OCI-LY3 (cell line): ENCODE measurements around the gene HAUS3.

Source experiments
- H2AFZ ChIP-seq: fragments of 200-600, 300-600 bp; shearing (Covaris generic); 2 replicates; pipeline ENCODE4 v1.6.0; 2014; ENCODE audit warnings: antibody characterized with exemption, low read depth, low read length
- H3K27ac ChIP-seq: fragments of 200-600, 300-600 bp; sonication (generic); 2 replicates; pipeline ENCODE4 v1.5.1; 2014; ENCODE audit warnings: mild to moderate bottlenecking, low read length, moderate library complexity, mixed read lengths
- H3K27me3 ChIP-seq: fragments of 200-600, 300-600 bp; sonication (generic); 2 replicates; pipeline ENCODE4 v1.6.1; 2014; ENCODE audit warnings: low read depth, low read length, mixed read lengths
- H3K36me3 ChIP-seq: fragments of 200-600, 300-600 bp; sonication (generic); replicated peaks from 2 replicates; pipeline ENCODE3; 2014; ENCODE audit warnings: low read depth, low read length, mixed read lengths
- H3K4me1 ChIP-seq: fragments of 300-600, 200-600 bp; sonication (generic); 2 replicates; pipeline ENCODE4 v1.6.1; 2014; ENCODE audit warnings: low read length, mixed read lengths
- H3K4me2 ChIP-seq: fragments of 200-600, 300-600 bp; sonication (generic); 2 replicates; pipeline ENCODE4 v1.6.1; 2014; ENCODE audit warnings: low read length, mixed read lengths
- H3K4me3 ChIP-seq: fragments of 300-600, 200-600 bp; sonication (generic); 2 replicates; pipeline ENCODE4 v1.5.1; 2014; ENCODE audit warnings: antibody characterized with exemption, mild to moderate bottlenecking, low read length, moderate library complexity
- H3K79me2 ChIP-seq: fragments of 300-600, 200-600 bp; shearing (Covaris generic); 2 replicates; pipeline ENCODE4 v1.6.1; 2014; ENCODE audit warnings: mild to moderate bottlenecking, low read length, mixed read lengths
- H3K9ac ChIP-seq: fragments of 300-600, 200-600 bp; shearing (Covaris generic); 2 replicates; pipeline ENCODE4 v1.6.0; 2014; ENCODE audit warnings: mild to moderate bottlenecking, low read length, moderate library complexity
- H3K9me3 ChIP-seq: fragments of 200-600, 300-600 bp; shearing (Covaris generic); 2 replicates; pipeline ENCODE4 v1.6.1; 2014; ENCODE audit warnings: low read length, mixed read lengths; ENCODE audit not compliant: insufficient read depth
- H4K20me1 ChIP-seq: fragments of 200-600, 300-600 bp; sonication (generic); 2 replicates; pipeline ENCODE4 v1.6.1; 2016; ENCODE audit warnings: low read length, mixed read lengths; ENCODE audit not compliant: insufficient read depth
- CTCF ChIP-seq: fragments of 200-600, 300-600 bp; sonication (generic); IDR thresholded peaks from 2 replicates; pipeline ENCODE4 v1.5.1; 2014; ENCODE audit warnings: antibody characterized with exemption, low read length, low read depth
- EZH2phosphoT487 ChIP-seq: fragments of 200-600 bp; shearing (Covaris generic); IDR thresholded peaks from 2 replicates; pipeline ENCODE4 v1.6.1; 2018; ENCODE audit warnings: antibody characterized with exemption, mixed run types, low read depth

Gene HAUS3

GRCh38 chr4:2254665-2255500, 13.0 kb upstream of the HAUS3 start:
- H3K27ac ChIP-seq = no peak overlapping the region
- H3K4me1 ChIP-seq = peaks cover 5% of the 10 kb centered on the region; the same call in 1 of the 2 replicates
- H3K27me3 ChIP-seq = no peaks in the 10 kb centered on the region
- no peak overlapping the region for H3K4me3 ChIP-seq
- no peaks in the 10 kb centered on the region for H4K20me1 ChIP-seq
- no peak overlapping the region for H2AFZ ChIP-seq
- H3K4me2 ChIP-seq = no peak overlapping the region
- TF ChIP-seq CTCF (no peak), EZH2phosphoT487 (no peak)
- no peaks in the 10 kb centered on the region for H3K36me3 ChIP-seq
- H3K79me2 ChIP-seq = no peaks in the 10 kb centered on the region
- no peaks in the 10 kb centered on the region for H3K9me3 ChIP-seq
- H3K9ac ChIP-seq = no peak overlapping the region

DNA sequence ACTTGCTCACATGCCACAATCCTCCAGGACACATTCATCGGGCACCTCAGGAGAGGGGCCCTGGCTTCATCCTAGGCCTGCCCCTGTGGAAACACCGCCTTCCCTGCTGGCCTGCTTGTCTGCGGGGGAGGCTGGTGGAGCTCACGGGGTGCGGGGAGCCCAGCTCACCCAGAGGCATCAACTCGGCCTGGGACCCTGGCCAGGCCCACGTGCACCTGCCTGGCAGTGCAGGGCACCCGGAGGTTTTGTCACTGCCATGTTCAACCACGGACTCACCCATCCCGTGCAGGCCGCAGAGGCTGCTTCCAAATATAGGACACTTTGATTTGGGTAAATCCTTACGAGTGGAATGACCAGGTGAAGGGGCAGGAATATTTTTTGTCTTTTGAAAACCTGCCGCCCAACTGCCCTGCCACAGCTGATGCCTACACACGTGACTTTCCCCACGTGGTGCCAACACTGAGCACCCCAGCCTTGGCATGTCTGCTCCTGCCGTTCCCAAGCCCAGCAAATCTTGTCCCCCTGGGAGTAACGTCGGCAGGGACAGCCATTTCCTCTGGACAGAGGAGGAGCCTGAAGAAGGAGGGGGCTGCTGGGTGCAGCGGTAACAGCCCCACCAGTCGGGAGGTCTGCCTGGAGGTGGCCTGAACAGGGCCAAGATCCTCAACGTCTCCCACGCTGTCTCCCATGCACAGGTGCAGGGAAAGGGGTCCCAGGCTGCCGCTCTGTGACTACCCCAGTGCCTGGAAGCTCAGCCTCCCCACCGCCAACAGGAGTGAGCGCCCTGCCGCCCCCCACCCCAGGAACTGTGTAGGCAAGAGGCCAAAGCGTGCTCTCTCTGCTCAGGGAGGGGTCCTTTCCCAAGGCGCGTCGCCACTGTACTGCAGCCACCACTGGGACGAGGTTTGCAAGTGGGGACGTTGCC, 11.5 kb upstream of the HAUS3 start:
- Histone ChIP-seq H3K36me3 (no peaks in the 10 kb centered on the region), H3K27ac (no peak overlapping the region), H3K9ac (no peak overlapping the region), H3K4me3 (no peak overlapping the region), H3K4me1 (peaks cover 5% of the 10 kb centered on the region; the same call in 1 of the 2 replicates), H4K20me1 (no peaks in the 10 kb centered on the region), H3K27me3 (no peaks in the 10 kb centered on the region), H3K79me2 (no peaks in the 10 kb centered on the region), H3K9me3 (no peaks in the 10 kb centered on the region), H2AFZ (no peak overlapping the region), H3K4me2 (no peak overlapping the region)
- no peak for TF ChIP-seq CTCF

- Histone ChIP-seq H3K27me3 (no peaks in the 10 kb centered on the region), H3K79me2 (no peaks in the 10 kb centered on the region), H3K4me2 (no peak overlapping the region), H3K27ac (no peak overlapping the region), H3K4me3 (no peak overlapping the region), H4K20me1 (no peaks in the 10 kb centered on the region), H2AFZ (no peak overlapping the region), H3K9ac (no peak overlapping the region), H3K4me1 (peaks cover 5% of the 10 kb centered on the region; the same call in 1 of the 2 replicates), H3K36me3 (no peaks in the 10 kb centered on the region), H3K9me3 (no peaks in the 10 kb centered on the region)
- TF ChIP-seq CTCF (no peak), EZH2phosphoT487 (no peak)
Observed at GRCh38 chr4:2252530-2253091, 10.7 kb upstream of the HAUS3 start.
